DMS79 treated with DMSO at 0.1 percent for 48 hours (cell line): ENCODE results near the gene MGME1.
"Not testable (repeated sequence)": the region's sequence is repeated elsewhere in the genome, so short reads cannot be mapped to it uniquely, and the experiment has no call there.

Source experiments
- DNase-seq: peaks from one replicate; lab custom pipeline; 2025; lab: John Stamatoyannopoulos, UW

The MGME1 gene

GRCh38 chr20:18020931-18021330 lies 52.1 kb downstream of the MGME1 start:
- no peak for DNase-seq

GRCh38 chr20:18024606-18025127 lies 55.8 kb downstream of the MGME1 start:
- no peak for DNase-seq

- DNase-seq: not testable (repeated sequence)
These were observed 58.2 kb downstream of the MGME1 start for GRCh38 chr20:18027011-18027410.

- DNase-seq: no peak
These were observed 61.2 kb downstream of the MGME1 start for GRCh38 chr20:18030020-18030419.

GRCh38 chr20:18031050-18031449 lies 62.2 kb downstream of the MGME1 start:
- DNase-seq: no peak

- no peak for DNase-seq
These were observed 63.2 kb downstream of the MGME1 start for GRCh38 chr20:18031888-18032509.

GRCh38 chr20:18032977-18033892 lies 64.4 kb downstream of the MGME1 start:
- no peak for DNase-seq

- no peak for DNase-seq
These were observed 65.2 kb downstream of the MGME1 start for GRCh38 chr20:18034039-18034438.

- DNase-seq: no peak
These were observed 70.2 kb downstream of the MGME1 start for GRCh38 chr20:18039063-18039462.
